ENCODE measurements around the gene PHAF1. TPM values are rescaled to one million over a fixed set of nuclear protein-coding genes. Genes with fewer than 3 reads are reported as not detected.

PHAF1 gene
- total RNA-seq, 1 experiment from 2014 or later, result 10.3 TPM

GRCh38 chr16:67169642-67170167 is 60.0 kb downstream of the PHAF1 start:
- in situ Hi-C loops (cut with HindIII; ENCODE audit: low pct_unique_long_range_greater_than_20kb, low sequenced_read_pairs), result no loop called here
- DNase-seq (ENCODE audit: low read depth), result no peak

- in situ Hi-C loops (cut with HindIII; ENCODE audit: low pct_unique_long_range_greater_than_20kb, low sequenced_read_pairs), result no loop called here
- DNase-seq (ENCODE audit: low read depth), result peak; percentile 92
These were observed 60.6 kb downstream of the PHAF1 start, which contains the start of gene NOL3 for GRCh38 chr16:67170168-67170948. NOL3 (plus strand) TSS chr16:67170538.

GRCh38 chr16:67170949-67171649 is 61.4 kb downstream of the PHAF1 start:
- in situ Hi-C loops (cut with HindIII; ENCODE audit: low pct_unique_long_range_greater_than_20kb, low sequenced_read_pairs), result no loop called here
- DNase-seq (ENCODE audit: low read depth), result peak; percentile 83

DNA sequence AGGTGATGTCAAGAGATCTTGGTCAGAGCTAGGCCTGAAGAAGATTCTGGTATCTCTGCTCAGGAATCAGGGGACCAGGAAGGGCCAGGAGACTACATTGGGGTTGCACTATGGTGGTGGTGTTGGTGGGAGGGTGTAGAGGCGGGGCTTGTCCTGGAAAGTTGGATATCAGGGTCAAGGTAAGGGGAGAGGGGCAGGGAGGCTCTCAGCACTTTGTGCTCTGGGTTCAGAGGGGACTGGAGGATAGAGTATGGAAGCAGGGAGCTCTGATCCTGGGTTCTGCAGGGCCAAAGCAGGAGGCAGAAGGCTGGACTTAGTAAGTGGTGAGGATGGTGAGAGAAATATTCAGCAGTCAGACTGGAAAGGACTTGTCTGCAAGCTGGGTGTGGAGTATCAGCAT is 63.6 kb downstream of the PHAF1 start:
- no peak for DNase-seq (ENCODE audit: low read depth)

DNA sequence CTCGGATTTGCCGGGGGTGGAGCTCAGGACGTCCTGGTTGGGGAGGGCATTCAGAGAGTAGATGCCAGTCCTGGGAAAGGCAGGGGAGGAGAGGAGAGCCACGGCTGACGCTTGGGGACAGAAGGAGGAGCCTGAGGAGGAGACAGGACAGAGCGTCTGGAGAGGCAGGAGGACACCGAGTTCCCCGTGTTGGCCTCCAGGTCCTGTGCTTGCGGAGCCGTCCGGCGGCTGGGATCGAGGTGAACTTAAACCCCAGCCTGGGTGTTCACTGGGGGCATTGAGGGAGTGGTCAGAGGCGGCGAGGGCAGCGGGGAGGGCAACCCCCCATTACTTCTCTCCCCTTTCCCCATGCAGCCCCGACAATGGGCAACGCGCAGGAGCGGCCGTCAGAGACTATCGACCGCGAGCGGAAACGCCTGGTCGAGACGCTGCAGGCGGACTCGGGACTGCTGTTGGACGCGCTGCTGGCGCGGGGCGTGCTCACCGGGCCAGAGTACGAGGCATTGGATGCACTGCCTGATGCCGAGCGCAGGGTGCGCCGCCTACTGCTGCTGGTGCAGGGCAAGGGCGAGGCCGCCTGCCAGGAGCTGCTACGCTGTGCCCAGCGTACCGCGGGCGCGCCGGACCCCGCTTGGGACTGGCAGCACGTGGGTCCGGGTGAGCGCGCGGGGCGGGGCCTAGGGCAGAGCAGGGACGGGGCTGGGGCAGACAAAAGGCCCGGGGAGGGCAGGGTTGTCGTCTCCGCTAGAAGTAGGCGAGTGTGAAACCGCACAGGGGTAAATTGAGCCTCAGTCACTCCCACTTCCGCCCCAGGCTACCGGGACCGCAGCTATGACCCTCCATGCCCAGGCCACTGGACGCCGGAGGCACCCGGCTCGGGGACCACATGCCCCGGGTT is 64.3 kb downstream of the PHAF1 start:
- peak; percentile 88 for DNase-seq (ENCODE audit: low read depth)
- in situ Hi-C loops (cut with HindIII; ENCODE audit: low pct_unique_long_range_greater_than_20kb, low sequenced_read_pairs), result no loop called here

More for the DNA sequence above, 63.6 kb downstream of the PHAF1 start:
- in situ Hi-C loops (cut with HindIII; ENCODE audit: low pct_unique_long_range_greater_than_20kb, low sequenced_read_pairs), result no loop called here

DNA sequence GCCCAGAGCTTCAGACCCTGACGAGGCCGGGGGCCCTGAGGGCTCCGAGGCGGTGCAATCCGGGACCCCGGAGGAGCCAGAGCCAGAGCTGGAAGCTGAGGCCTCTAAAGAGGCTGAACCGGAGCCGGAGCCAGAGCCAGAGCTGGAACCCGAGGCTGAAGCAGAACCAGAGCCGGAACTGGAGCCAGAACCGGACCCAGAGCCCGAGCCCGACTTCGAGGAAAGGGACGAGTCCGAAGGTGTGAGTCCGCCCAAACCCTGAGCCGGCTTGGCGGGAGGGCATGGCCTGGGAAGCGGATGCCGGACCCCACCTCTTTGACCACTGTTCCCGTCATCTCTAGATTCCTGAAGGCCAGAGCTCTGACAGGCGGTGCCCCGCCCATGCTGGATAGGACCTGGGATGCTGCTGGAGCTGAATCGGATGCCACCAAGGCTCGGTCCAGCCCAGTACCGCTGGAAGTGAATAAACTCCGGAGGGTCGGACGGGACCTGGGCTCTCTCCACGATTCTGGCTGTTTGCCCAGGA is 65.0 kb downstream of the PHAF1 start:
- in situ Hi-C loops (cut with HindIII; ENCODE audit: low pct_unique_long_range_greater_than_20kb, low sequenced_read_pairs), result no loop called here
- no peak for DNase-seq (ENCODE audit: low read depth)

- in situ Hi-C loops (cut with HindIII; ENCODE audit: low pct_unique_long_range_greater_than_20kb, low sequenced_read_pairs), result no loop called here
- no peak for DNase-seq (ENCODE audit: low read depth)
These were observed 66.9 kb downstream of the PHAF1 start for GRCh38 chr16:67176662-67177061.

DNA sequence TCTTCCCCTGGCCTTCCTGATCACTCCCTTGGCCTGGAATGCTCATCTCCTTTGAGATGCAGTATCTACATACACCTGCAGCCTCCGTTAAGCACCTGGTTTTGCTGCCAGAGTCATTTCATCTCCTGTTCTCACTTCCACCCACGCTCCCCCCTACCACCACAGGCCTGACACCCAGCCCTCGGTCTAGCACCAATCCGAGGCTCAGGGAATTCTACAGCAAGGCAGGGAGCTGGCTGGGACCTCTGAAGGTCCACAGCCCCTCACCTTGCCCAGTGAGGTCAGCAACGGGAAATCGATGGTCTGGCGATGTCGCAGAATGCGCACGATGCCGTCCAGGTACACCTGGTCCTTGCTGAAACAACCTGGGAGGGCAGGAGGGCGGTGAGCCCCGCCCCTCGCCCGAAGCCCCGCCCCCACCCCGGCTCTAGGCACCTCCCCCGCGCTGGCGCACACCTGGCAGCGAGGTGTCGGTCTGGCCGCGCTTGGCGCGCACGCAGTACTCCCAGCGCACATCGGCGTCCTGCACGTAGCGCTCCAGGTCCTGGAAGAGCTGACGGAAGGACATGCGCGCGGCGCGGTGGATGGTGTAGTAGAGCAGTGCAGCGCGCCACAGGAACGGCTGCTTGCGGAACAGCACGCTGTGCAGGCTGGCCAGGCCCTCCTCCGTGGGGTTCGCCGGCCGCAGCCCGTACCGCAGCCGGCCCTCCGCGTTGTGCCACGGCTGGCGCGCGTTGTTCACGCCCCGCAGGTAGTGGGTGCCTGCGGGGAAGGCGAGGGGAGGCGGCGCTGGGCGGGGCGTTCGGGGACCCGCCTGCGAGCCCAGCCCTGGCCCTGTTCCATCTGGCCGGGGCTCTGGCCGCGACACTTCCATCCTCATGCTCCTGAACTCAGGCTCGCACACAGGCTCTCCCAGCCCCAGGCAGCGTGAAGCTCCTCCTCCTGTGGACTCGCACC is 68.3 kb downstream of the PHAF1 start:
- in situ Hi-C loops (cut with HindIII; ENCODE audit: low pct_unique_long_range_greater_than_20kb, low sequenced_read_pairs), result no loop called here
- peak; percentile 72 for DNase-seq (ENCODE audit: low read depth)

DNA sequence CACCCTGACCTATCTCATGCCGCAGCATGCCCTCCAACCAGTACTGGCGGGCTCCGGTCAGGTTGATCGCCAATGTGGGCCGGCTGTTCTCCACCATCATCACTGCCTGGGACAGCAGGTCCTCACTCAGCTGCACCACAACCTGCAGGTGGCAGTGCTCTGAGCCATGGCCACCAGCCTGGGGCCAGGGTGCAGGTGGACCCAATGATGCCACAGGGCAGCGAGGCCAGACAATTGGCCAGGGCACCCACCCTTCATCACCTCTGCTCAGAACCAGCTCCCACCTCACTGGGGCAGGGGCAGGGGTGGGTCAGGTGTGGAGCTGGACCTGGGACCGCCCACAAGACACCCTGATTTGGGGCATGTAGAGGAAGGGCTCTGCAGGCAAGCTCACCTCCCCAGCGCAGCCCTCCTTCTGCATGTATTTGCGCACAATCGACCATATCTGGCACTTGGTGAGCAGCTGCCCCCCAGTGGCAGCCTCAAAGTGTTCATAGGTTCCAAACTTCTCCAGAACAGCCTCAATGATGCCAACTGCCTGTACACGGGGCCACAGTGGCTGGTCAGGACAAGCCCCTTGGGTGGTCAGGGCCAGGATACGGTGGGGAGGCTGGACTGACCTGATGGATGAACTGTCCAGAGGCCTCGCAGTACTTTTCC is 69.8 kb downstream of the PHAF1 start:
- no peak for DNase-seq (ENCODE audit: low read depth)
- in situ Hi-C loops (cut with HindIII; ENCODE audit: low pct_unique_long_range_greater_than_20kb, low sequenced_read_pairs), result no loop called here

- no peak for DNase-seq (ENCODE audit: low read depth)
- in situ Hi-C loops (cut with HindIII; ENCODE audit: low pct_unique_long_range_greater_than_20kb, low sequenced_read_pairs), result no loop called here
These were observed 70.4 kb downstream of the PHAF1 start for GRCh38 chr16:67180166-67180565.

- DNase-seq (ENCODE audit: low read depth), result no peak
- in situ Hi-C loops (cut with HindIII; ENCODE audit: low pct_unique_long_range_greater_than_20kb, low sequenced_read_pairs), result no loop called here
These were observed 71.6 kb downstream of the PHAF1 start for GRCh38 chr16:67181346-67181745.

GRCh38 chr16:67182288-67182687 is 72.5 kb downstream of the PHAF1 start:
- in situ Hi-C loops (cut with HindIII; ENCODE audit: low pct_unique_long_range_greater_than_20kb, low sequenced_read_pairs), result no loop called here
- no peak for DNase-seq (ENCODE audit: low read depth)

GRCh38 chr16:67183284-67183626 is 73.5 kb downstream of the PHAF1 start:
- in situ Hi-C loops (cut with HindIII; ENCODE audit: low pct_unique_long_range_greater_than_20kb, low sequenced_read_pairs), result no loop called here
- no peak for DNase-seq (ENCODE audit: low read depth)

GRCh38 chr16:67183627-67184452 is 74.1 kb downstream of the PHAF1 start, which contains the start of gene MATCAP1:
MATCAP1 (minus strand) TSS chr16:67183963; CDS start chr16:67180610, 3,353 bp downstream.
- peak; percentile 98 for DNase-seq (ENCODE audit: low read depth)
- in situ Hi-C loops (cut with HindIII; ENCODE audit: low pct_unique_long_range_greater_than_20kb, low sequenced_read_pairs), result no loop called here

DNA sequence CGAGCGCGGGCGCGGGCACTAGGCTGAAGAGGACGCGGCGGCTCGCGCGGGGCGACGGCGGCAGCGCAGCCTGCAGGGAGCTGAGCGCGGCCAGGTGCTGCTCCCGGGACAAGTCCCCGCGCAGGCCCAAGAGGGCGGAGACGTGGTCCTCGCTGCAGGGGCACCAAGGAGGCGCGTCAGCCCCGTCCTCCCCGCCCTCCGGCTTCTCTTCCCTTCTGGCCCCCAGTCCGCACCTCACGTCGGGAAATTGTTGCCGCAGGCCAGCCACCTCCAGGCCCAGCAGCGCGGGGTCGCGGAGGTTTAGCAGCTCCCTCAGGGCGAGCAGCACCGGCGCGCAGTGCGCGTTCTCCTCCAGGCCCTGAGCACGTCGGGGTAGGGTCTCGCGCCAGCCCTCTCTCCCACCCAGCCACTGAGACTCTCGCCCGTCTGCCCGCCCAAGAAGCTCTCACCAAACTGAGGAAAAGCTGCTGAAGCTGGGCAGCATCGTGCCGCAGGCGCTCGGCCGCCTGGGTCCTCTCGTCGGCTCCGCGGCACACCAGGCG is 74.8 kb downstream of the PHAF1 start:
- DNase-seq (ENCODE audit: low read depth), result no peak
- in situ Hi-C loops (cut with HindIII; ENCODE audit: low pct_unique_long_range_greater_than_20kb, low sequenced_read_pairs), result no loop called here
